Glutamatergic neuron (in vitro differentiated cells): ENCODE data around the gene FUT6. TPM values are rescaled to one million over a fixed set of nuclear protein-coding genes. Genes with fewer than 3 reads are reported as not detected.

Experiments used
- DNase-seq: peaks from one replicate; pipeline ENCODE4 v3.0.0; 2022
- H3K27ac Mint-ChIP-seq: one replicate; pipeline ENCODE4 v1.8.0; 2020; ENCODE audit warnings: mild to moderate bottlenecking, mixed read lengths, inconsistent platforms; ENCODE audit not compliant: unreplicated experiment
- H3K27me3 Mint-ChIP-seq: one replicate; pipeline ENCODE4 v1.8.0; 2020; ENCODE audit warnings: mild to moderate bottlenecking, moderate library complexity, mixed read lengths, inconsistent platforms; ENCODE audit not compliant: unreplicated experiment
- H3K36me3 Mint-ChIP-seq: one replicate; pipeline ENCODE4 v1.8.0; 2020; ENCODE audit warnings: mild to moderate bottlenecking, mixed read lengths, inconsistent platforms; ENCODE audit not compliant: unreplicated experiment
- H3K4me1 Mint-ChIP-seq: one replicate; pipeline ENCODE4 v1.8.0; 2020; ENCODE audit warnings: mild to moderate bottlenecking, low read depth, mixed read lengths, inconsistent platforms; ENCODE audit not compliant: unreplicated experiment
- H3K4me3 Mint-ChIP-seq: one replicate; pipeline ENCODE4 v1.8.0; 2020; ENCODE audit warnings: mild to moderate bottlenecking, mixed read lengths, inconsistent platforms; ENCODE audit not compliant: unreplicated experiment
- H3K9me3 Mint-ChIP-seq: one replicate; pipeline ENCODE4 v1.8.0; 2020; ENCODE audit warnings: mild to moderate bottlenecking, moderate library complexity, mixed read lengths, inconsistent platforms; ENCODE audit not compliant: unreplicated experiment
- total RNA-seq: library from RNA; stranded (reverse); fragmentation: NEBNext Ultra II Directional; extraction: Animal tissue kit (Norgen Biotek cat#: 25700); gene quantifications from one replicate; pipeline ENCODE4 v1.2.1, GENCODE V29; 2021; ENCODE audit not compliant: unreplicated experiment
- TF ChIP-seq, protein P1 (sequence below): fragments of 200-600 bp; sonication (generic); IDR thresholded peaks from one replicate; pipeline ENCODE4 v1.5.0; 2021; ENCODE audit not compliant: partially characterized antibody, unreplicated experiment

FUT6 gene
- total RNA-seq, 1 donor from 2014 or later: not detected

DNA sequence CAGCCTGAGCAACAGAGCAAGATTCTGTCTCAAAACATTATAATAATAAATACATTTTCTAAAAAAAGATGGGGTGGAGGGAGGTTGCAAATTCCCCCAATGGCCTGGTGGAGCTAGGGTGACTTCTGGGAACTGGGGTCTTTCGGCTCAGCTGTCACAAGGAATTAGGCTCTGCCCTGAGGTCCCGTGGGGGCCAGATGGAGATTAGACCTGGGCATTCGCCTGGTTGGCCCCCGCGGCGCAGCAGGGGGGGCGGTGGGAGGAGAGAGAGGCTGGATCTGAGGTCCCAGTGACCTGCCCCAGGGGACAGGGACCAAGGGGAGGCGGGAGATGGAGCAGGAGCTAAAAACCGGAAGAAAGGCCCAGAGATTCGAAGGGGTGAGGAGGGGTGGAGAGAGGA lies 14.8 kb downstream of the FUT6 start:
- DNase-seq: peak; percentile 47
- H3K27ac Mint-ChIP-seq: no peak overlapping the region
- H3K27me3 Mint-ChIP-seq: peaks cover 10% of the 10 kb centered on the region
- H3K4me3 Mint-ChIP-seq: no peak overlapping the region
- TF ChIP-seq, protein P1, sequence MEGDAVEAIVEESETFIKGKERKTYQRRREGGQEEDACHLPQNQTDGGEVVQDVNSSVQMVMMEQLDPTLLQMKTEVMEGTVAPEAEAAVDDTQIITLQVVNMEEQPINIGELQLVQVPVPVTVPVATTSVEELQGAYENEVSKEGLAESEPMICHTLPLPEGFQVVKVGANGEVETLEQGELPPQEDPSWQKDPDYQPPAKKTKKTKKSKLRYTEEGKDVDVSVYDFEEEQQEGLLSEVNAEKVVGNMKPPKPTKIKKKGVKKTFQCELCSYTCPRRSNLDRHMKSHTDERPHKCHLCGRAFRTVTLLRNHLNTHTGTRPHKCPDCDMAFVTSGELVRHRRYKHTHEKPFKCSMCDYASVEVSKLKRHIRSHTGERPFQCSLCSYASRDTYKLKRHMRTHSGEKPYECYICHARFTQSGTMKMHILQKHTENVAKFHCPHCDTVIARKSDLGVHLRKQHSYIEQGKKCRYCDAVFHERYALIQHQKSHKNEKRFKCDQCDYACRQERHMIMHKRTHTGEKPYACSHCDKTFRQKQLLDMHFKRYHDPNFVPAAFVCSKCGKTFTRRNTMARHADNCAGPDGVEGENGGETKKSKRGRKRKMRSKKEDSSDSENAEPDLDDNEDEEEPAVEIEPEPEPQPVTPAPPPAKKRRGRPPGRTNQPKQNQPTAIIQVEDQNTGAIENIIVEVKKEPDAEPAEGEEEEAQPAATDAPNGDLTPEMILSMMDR: no peak
- peaks cover 14% of the 10 kb centered on the region for H3K9me3 Mint-ChIP-seq
- no peaks in the 10 kb centered on the region for H3K4me1 Mint-ChIP-seq
- H3K36me3 Mint-ChIP-seq: no peaks in the 10 kb centered on the region

- Mint-ChIP-seq H3K4me3 (no peak overlapping the region), H3K27me3 (peaks cover 10% of the 10 kb centered on the region), H3K36me3 (no peaks in the 10 kb centered on the region), H3K9me3 (peaks cover 14% of the 10 kb centered on the region), H3K4me1 (no peaks in the 10 kb centered on the region), H3K27ac (no peak overlapping the region)
- TF ChIP-seq, protein P1: no peak
- DNase-seq: no peak
Measured at GRCh38 chr19:5823579-5824281, 15.8 kb downstream of the FUT6 start.

DNA sequence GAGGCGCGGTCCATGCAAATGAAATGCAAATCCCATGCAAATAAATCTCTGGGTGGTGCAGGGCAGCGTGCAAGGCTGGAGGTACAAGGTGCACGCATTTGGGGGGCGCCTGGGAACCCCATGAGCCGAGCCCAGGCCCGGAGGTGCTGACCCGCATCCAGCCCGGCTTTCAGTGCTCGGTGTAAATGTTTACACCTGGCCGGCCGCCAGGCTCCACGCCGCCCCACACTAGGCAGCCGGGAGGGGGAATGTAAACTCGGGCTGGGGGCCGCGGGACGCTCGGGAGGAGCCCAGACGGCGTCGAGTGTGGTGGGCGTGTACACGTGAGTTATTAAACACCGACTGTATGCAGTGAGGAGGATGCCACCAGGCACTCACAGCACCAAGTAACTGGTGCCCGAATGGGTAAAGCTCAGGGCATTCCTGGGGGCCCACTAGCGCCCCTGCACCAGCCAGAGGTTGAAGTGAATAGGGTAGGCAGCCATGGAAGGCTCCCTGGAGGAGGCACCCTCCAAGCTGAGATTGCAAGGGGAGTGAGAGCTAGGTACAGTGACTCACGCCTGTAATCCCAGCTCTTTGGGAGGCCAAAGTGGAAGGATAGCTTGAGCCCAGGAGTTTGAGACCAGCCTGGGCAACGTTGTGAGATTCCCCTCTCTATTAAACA lies 17.2 kb downstream of the FUT6 start:
- H3K36me3 Mint-ChIP-seq: no peaks in the 10 kb centered on the region
- H3K4me3 Mint-ChIP-seq: no peak overlapping the region
- H3K27me3 Mint-ChIP-seq: peaks cover 4% of the 10 kb centered on the region
- DNase-seq: no peak
- TF ChIP-seq, protein P1: no peak
- H3K27ac Mint-ChIP-seq: no peak overlapping the region
- H3K9me3 Mint-ChIP-seq: peaks cover 9% of the 10 kb centered on the region
- no peaks in the 10 kb centered on the region for H3K4me1 Mint-ChIP-seq

DNA sequence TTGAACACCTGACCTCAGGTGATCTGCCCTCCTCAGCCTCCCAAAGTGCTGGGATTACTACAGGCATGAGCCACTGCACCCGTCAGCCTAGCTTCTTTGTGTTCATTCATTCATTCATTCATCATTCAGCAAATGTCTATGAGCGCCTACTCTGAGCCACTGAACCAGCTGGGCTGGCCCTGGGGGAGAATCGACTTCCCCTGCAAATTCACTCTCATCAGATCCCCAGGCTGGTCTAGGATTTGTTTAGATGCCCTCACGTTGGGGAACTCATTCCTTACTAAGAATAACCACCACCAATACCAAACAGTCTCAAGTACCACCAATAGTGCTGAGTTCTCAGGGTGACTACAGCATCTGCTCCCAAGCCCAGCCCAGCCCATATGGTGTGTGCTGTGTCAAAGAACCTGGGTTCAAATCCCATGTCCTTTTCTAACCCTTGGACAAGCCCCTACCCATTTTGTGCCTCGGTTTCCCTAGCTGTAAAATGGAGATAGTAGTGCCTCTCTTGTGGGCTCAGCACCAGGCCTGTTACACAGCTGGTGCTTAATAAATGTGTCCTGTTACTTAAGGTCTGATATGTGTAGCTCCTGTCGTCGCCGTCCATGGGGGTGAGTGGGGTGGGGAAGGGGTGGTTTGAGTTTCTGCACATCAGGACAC lies 17.9 kb downstream of the FUT6 start:
- Mint-ChIP-seq H3K27me3 (peaks cover 5% of the 10 kb centered on the region), H3K4me1 (no peaks in the 10 kb centered on the region), H3K36me3 (no peaks in the 10 kb centered on the region), H3K27ac (no peak overlapping the region), H3K4me3 (no peak overlapping the region), H3K9me3 (peaks cover 6% of the 10 kb centered on the region)
- TF ChIP-seq, protein P1: no peak
- DNase-seq: no peak

- TF ChIP-seq, protein P1: no peak
- Mint-ChIP-seq H3K9me3 (peaks cover 6% of the 10 kb centered on the region), H3K36me3 (no peaks in the 10 kb centered on the region), H3K4me1 (no peaks in the 10 kb centered on the region), H3K27ac (no peak overlapping the region), H3K27me3 (peaks cover 5% of the 10 kb centered on the region), H3K4me3 (no peak overlapping the region)
- no peak for DNase-seq
Measured at GRCh38 chr19:5820785-5821184, 18.7 kb downstream of the FUT6 start.
